HG03575 (cell line): ENCODE data around the gene TSPAN7.

Experiments used
- ATAC-seq: cut with Tn5 transposase; IDR thresholded peaks from one replicate; pipeline ENCODE4 v1.9.1; 2021; ENCODE audit not compliant: unreplicated experiment, insufficient number of reproducible peaks, low FRiP score; ENCODE audit errors: extremely low read depth

Gene TSPAN7

GRCh38 chrX:38664285-38664684 lies 102.9 kb downstream of the TSPAN7 start:
- ATAC-seq, result no peak

DNA sequence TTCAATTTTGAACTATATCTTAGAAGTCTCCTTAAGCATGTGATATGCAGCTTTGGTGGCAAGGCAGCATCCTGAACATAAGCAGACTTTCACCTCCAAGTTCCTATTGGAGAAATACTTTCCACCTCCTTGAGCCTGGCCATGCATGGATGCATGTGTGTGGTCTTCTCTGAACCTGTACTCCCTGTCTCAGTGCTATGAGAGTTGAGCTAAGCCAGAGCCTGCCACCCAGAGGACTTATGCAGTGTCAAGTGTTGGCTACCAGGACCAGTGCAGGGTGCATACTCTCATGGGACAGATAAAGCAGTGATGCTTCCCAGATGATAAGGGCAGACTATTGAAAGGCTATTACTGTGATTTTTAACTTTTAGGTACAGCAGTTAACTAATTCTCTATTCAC lies 105.6 kb downstream of the TSPAN7 start:
- no peak for ATAC-seq

DNA sequence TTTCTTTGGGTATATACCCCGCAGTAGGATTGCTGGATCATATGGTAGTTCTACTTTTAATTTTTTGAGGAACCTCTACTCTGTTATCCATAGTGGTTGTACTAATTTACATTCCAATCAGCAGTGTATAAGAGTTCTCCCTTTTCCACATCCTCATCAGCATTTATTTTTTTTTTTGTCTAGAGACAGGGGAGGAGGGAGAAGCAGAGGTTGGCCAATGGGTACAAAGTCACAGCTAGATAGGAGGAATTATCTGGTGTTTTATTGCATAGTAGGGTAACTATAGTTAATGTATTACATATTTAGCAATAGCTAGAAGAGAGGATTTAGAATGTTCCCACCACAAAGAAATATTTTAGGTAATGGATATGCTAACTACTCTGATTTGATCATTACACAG lies 107.4 kb downstream of the TSPAN7 start:
- ATAC-seq, result no peak

- ATAC-seq, result no peak
These were observed 108.1 kb downstream of the TSPAN7 start for GRCh38 chrX:38669428-38669827.

DNA sequence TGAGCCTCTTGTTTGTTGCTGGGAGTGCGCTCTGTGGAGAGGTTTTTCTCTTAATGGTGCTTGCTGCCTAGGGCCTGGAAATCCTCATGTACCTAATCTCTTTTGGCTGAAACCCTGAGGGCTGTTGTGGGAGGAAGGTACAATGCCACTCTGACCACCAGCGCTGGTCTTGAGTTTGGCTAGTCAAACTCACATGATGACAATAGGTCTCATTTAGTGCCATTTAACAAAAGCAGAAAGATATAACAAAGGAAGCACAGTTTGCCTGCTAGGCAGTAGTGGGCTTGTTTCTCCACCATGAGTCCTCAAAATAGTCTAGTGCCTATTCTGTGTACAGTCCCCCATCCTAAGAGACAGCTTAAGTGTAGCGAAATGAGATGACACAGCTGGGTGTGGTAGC lies 111.3 kb downstream of the TSPAN7 start:
- no peak for ATAC-seq

DNA sequence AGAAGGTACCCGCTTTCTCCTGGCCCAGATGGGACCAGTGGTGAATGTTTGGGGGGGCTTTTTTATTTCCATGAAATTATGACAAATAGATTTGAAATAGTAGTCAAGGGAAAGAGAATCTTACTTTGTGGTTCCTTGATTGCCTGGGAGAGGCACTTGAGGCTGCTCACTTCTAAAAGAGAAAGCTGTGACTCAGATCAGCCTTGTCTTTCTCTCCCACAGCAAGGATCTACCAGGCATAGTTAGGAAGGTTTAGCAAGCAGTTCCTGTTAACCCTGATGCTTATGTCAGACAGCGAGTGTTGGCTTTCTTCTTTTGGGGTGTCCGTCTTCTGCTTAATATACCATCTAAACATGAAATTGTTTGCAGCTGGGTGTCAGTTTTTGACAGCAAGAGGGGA lies 114.5 kb downstream of the TSPAN7 start:
- no peak for ATAC-seq

- no peak for ATAC-seq
These were observed 116.8 kb downstream of the TSPAN7 start for GRCh38 chrX:38678183-38678582.

GRCh38 chrX:38678821-38679220 lies 117.5 kb downstream of the TSPAN7 start:
- no peak for ATAC-seq

DNA sequence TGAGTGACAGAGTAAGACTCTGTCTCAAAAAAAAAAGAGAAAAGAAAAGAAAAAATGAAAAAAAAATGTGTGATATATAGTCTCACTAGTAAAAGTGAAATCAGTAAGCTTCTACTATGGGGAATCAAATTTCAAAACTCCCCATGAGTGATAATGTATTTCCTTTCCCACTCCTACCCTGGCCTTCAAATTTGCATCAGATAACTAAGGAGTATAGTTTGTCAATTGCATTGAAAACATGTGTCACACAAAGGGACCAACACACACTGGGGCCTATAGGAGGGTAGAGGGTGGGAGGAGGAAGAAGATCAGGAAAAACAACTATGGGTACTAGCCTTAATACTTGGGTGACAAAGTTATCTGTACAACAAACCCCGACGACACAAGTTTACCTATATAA lies 118.4 kb downstream of the TSPAN7 start:
- ATAC-seq, result no peak

DNA sequence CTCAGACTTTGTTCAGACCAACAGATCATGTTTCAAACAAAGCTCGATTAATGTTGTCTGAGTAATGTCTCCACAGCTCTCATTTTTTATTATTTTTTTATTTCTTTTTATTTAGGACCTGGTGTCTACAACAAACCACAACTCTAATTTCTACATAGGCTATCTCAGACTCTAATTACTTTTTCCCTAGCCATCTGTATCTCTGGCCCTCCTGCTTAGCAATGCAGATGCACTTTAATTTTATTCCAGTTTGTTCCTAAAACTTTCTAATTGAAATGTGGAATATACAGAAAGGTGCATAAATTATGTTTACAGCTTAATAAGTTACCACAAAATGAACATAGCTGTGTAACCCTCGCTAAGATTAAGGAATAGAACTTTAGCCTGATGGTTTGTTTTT lies 120.8 kb downstream of the TSPAN7 start:
- ATAC-seq, result no peak

GRCh38 chrX:38692961-38693360 lies 131.6 kb downstream of the TSPAN7 start:
- ATAC-seq, result no peak

GRCh38 chrX:38694394-38694793 lies 133.1 kb downstream of the TSPAN7 start:
- no peak for ATAC-seq

DNA sequence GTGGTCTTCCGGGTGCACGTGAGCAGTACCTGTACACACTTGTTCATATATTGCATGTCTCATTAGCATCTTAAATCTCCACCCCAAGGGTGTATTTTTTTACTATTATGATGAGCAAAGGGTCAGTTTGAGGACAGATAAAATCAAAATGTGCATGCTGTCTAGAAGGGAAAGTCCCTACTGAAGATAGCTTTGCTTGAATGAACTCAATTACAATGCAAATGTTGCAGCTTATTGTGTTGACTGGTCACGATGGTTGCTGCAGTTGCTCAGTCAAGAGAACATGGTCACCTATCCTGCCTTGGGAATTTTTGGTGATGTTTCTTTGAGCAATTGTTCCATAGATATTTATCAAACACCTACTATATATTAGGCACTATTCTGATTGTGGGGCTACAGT lies 136.1 kb downstream of the TSPAN7 start:
- ATAC-seq, result no peak

- ATAC-seq, result no peak
These were observed 137.8 kb downstream of the TSPAN7 start for GRCh38 chrX:38699121-38699520.

GRCh38 chrX:38699696-38700095 lies 138.4 kb downstream of the TSPAN7 start:
- no peak for ATAC-seq

DNA sequence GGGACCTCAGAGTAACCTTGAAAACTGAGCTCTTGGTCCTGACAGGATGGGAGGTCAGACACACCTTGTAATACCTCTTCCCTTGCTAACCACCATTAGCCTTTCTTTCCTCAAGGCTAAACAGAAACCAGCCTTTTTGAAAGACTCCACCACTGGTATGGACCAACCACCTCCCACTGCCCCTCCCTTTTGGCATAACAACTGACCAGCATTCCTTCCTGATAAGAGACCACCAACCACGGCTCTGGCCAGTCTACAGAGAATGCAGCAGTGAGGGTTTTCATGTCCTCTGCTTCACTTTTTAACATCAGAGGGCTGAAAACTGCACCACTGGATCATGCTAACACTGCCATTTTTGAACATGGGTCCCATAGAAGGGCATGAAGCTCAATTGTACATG lies 139.7 kb downstream of the TSPAN7 start:
- ATAC-seq, result no peak

DNA sequence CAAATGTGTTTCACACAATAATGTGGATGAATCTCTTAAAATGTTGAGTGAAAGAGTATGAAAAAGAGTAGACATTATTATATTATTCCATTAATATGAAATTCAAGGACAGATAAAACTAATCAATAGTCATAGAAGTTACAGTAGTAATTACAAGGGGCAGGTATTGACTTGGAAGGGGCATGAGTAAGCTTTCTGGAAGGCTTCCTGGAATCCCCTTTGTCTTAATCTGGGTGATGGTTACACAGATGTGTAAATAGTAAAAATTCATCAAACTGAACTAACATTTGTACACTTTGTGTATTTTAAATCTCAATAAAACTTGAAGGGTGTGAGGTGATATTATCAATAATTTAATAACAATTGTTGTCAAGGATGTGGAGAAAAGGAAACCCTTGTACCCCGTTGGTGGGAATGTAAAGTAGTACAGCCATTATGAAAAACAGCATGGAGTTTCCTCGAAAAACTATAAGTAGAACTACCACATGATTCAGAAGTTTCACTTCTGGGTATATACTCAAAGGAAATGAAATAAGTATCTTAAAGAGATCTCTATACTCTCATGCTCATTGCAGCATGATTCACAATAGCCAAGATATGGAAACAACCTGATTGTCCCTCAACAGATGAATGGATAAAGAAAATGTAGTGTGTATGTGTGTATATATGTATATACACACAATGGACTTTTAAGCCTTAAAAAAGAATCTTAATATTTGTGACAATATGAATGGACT lies 143.0 kb downstream of the TSPAN7 start:
- ATAC-seq, result no peak

DNA sequence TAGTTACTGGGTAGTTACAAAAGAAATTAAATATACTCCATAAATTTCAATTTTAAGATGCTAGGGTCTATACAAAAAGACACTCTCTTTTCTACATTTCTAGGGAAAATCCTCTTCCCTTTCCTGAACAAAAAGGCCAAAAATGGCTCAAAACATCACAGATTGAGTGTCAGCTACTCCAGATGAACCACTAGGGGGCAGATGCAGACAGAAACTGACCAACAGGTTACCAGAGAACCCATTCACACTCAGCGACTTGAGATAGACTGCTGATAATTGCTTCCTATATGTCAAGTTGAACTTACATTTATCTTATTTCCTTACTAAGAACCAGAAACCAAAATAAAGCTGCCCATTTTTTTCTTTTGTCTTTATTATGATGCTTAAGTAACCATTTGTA lies 156.5 kb downstream of the TSPAN7 start:
- ATAC-seq, result no peak

- no peak for ATAC-seq
These were observed 157.0 kb downstream of the TSPAN7 start for GRCh38 chrX:38718311-38718710.

DNA sequence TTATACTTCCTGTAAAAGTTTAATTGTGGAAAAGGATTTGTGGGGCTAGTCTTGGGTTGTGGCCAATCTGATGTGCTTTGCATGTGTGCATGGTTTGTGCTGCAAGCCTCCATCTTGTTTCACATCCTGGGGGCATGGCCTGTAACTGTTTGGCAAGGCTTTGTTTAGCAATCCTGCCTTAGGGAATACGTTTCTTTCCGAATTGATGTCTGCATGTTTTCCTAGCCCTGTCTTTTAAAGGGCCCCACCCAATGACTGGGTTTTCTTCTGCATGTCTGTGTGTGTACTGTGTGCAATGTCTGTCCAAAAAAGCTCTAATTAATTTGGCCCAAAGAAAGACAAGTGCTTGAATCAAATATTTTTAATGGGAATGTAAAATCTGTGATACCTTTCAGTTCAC lies 165.3 kb downstream of the TSPAN7 start:
- ATAC-seq, result no peak

DNA sequence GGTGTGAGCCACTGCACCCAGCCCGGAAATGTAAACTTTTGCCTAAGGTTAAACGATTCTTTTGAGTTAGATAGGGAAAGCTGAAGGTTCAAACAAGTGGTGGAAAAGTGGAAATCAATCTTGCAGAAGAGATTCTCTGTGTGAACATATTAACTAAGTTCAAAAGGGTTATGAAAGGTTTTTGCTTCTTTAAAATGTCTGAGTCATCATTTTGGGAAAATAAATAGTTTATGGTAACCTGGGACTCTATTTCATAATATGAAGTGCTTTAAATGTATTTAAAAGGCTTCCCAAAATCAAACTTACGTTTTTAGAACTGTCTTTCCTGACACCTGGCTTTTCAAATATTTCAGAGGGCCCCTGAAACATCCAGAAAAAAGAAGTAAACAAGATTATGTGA lies 166.3 kb downstream of the TSPAN7 start:
- ATAC-seq, result no peak
